ENCODE data around the gene KRTAP10-12. TPM values are rescaled to one million over a fixed set of nuclear protein-coding genes. Genes with fewer than 3 reads are reported as not detected.

The KRTAP10-12 gene
- total RNA-seq, 1 experiment from 2014 or later, result not detected

DNA sequence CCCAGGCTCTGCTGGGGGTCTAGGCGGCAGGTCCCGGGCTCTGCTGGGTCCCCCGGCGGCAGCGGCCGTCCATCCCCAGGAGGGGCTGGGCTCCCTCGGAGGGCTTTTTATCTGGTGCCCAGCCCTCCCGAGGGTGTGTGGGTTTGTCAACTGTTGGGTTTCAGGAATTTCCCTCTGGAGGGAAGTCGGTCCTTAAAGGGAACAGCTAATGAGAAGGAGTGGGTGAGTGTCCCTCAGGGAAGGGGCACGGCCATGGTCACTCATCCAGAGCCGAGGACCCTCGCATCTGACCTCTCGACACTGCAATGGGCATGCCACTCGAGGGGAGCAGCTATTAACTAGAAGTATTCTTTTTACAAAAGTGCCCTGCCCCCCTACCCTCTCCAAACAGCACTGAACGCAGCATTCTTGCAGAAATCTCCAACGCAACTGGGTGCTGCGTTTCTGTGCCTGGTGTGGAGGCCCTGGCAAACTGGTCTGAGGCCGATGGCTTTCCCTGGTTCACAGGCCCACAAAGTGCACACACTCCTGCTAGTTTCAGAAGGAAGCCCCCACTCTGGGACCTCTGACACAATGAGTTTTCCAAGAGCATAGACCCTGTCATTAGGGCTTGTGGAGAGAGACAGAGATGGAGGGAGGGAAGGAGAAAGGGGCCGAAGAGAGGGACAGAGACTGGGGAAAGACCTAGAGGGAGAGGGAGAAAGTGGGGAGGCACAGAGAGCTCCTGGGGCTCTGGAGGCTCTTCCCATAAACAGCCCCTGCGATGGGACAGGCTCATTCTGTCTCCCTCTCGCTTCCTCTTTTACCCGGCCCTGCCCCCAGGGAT, 15.4 kb downstream of the KRTAP10-12 start:
- Histone ChIP-seq H3K9me2 (ENCODE audit: insufficient read depth) (no peaks in the 10 kb centered on the region), H3K27ac (ENCODE audit: low read depth, low read length) (no peak overlapping the region), H3K9me3 (ENCODE audit: control insufficient read depth in 1 of 2, insufficient read depth in 1 of 2, low read depth in 1 of 2, low read length in 2 of 2) (no peaks in the 10 kb centered on the region), H4K20me1 (ENCODE audit: insufficient read depth) (no peaks in the 10 kb centered on the region), H3K36me3 (ENCODE audit: control insufficient read depth in 1 of 2, insufficient read depth in 2 of 2, low read length in 2 of 2) (no peaks in the 10 kb centered on the region), H3K27me3 (ENCODE audit: insufficient read depth, low read length) (peaks cover 30% of the 10 kb centered on the region; the same call in 1 of the 2 replicates), H3K79me2 (ENCODE audit: insufficient read depth, low read length) (no peaks in the 10 kb centered on the region), H3K9ac (ENCODE audit: low read length) (no peak overlapping the region), H3K4me1 (ENCODE audit: control insufficient read depth in 1 of 2, insufficient read depth in 2 of 2, low read length in 2 of 2) (peaks cover 0 to 6% of the 10 kb centered on the region in 2 experiments; a peak in 1 of 4 replicates), H3K4me3 (replicated peaks in 1 of 2; ENCODE audit: low read depth in 1 of 2, low read length in 2 of 2) (no peak overlapping the region), H3K4me2 (ENCODE audit: low read length) (no peak overlapping the region), H2AFZ (ENCODE audit: low read depth, low read length, poor library complexity, severe bottlenecking) (no peak overlapping the region)
- POLR2A ChIA-PET, result no interaction called here
- ATAC-seq (no peak), DNase-seq (ENCODE audit: low read depth, low spot score) (no peak)
- CTCF ChIA-PET, result no interaction called here
- no TSS peak for BruUV-seq (replicated peaks)
- RAD21 ChIA-PET (ENCODE audit: low non-redundant PET in 1 of 2, low total read pairs in 2 of 2, uncharacterized antibody in 2 of 2, unreplicated experiment in 2 of 2), result no interaction called here
- TF ChIP-seq, protein P1, sequence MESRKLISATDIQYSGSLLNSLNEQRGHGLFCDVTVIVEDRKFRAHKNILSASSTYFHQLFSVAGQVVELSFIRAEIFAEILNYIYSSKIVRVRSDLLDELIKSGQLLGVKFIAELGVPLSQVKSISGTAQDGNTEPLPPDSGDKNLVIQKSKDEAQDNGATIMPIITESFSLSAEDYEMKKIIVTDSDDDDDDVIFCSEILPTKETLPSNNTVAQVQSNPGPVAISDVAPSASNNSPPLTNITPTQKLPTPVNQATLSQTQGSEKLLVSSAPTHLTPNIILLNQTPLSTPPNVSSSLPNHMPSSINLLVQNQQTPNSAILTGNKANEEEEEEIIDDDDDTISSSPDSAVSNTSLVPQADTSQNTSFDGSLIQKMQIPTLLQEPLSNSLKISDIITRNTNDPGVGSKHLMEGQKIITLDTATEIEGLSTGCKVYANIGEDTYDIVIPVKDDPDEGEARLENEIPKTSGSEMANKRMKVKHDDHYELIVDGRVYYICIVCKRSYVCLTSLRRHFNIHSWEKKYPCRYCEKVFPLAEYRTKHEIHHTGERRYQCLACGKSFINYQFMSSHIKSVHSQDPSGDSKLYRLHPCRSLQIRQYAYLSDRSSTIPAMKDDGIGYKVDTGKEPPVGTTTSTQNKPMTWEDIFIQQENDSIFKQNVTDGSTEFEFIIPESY (IDR thresholded peaks at IDR 0.05; ENCODE audit: extremely low read depth, insufficient replicate concordance, low read length), result no peak
- no peak for TF ChIP-seq CEBPB (IDR thresholded peaks at IDR 0.05; ENCODE audit: low read depth)
- TF ChIP-seq RAD21 (IDR thresholded peaks at IDR 0.05; ENCODE audit: low read depth), result no peak
- no peak for TF ChIP-seq SP1 (IDR thresholded peaks at IDR 0.05; ENCODE audit: low read depth)
- TF ChIP-seq FOSL1 (IDR thresholded peaks at IDR 0.05; ENCODE audit: low read depth), result no peak
- TF ChIP-seq ZNF274 (IDR thresholded peaks at IDR 0.05; ENCODE audit: low read depth, low read length), result no peak
- TF ChIP-seq EZH2phosphoT487 (IDR thresholded peaks at IDR 0.05; ENCODE audit: borderline replicate concordance), result no peak
- TF ChIP-seq, protein P2, sequence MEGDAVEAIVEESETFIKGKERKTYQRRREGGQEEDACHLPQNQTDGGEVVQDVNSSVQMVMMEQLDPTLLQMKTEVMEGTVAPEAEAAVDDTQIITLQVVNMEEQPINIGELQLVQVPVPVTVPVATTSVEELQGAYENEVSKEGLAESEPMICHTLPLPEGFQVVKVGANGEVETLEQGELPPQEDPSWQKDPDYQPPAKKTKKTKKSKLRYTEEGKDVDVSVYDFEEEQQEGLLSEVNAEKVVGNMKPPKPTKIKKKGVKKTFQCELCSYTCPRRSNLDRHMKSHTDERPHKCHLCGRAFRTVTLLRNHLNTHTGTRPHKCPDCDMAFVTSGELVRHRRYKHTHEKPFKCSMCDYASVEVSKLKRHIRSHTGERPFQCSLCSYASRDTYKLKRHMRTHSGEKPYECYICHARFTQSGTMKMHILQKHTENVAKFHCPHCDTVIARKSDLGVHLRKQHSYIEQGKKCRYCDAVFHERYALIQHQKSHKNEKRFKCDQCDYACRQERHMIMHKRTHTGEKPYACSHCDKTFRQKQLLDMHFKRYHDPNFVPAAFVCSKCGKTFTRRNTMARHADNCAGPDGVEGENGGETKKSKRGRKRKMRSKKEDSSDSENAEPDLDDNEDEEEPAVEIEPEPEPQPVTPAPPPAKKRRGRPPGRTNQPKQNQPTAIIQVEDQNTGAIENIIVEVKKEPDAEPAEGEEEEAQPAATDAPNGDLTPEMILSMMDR (IDR thresholded peaks at IDR 0.05 in 2 of 3, conservative IDR thresholded peaks at IDR 0.05 in 1 of 3; ENCODE audit: borderline replicate concordance in 1 of 3, insufficient read depth in 1 of 3, low read depth in 2 of 3, low read length in 2 of 3), result no peak
- TF ChIP-seq JUND (IDR thresholded peaks at IDR 0.05), result no peak
- no peak for TF ChIP-seq EGR1 (IDR thresholded peaks at IDR 0.05; ENCODE audit: low read depth)
- TF ChIP-seq, protein P3, sequence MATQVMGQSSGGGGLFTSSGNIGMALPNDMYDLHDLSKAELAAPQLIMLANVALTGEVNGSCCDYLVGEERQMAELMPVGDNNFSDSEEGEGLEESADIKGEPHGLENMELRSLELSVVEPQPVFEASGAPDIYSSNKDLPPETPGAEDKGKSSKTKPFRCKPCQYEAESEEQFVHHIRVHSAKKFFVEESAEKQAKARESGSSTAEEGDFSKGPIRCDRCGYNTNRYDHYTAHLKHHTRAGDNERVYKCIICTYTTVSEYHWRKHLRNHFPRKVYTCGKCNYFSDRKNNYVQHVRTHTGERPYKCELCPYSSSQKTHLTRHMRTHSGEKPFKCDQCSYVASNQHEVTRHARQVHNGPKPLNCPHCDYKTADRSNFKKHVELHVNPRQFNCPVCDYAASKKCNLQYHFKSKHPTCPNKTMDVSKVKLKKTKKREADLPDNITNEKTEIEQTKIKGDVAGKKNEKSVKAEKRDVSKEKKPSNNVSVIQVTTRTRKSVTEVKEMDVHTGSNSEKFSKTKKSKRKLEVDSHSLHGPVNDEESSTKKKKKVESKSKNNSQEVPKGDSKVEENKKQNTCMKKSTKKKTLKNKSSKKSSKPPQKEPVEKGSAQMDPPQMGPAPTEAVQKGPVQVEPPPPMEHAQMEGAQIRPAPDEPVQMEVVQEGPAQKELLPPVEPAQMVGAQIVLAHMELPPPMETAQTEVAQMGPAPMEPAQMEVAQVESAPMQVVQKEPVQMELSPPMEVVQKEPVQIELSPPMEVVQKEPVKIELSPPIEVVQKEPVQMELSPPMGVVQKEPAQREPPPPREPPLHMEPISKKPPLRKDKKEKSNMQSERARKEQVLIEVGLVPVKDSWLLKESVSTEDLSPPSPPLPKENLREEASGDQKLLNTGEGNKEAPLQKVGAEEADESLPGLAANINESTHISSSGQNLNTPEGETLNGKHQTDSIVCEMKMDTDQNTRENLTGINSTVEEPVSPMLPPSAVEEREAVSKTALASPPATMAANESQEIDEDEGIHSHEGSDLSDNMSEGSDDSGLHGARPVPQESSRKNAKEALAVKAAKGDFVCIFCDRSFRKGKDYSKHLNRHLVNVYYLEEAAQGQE (IDR thresholded peaks at IDR 0.05; ENCODE audit: low read depth), result no peak
- intact Hi-C loops (cut with micrococcal nuclease), result no loop called here
